Adrenal gland (tissue), 12 donors: ENCODE results near the gene C10orf90. TPM values are rescaled to one million over a fixed set of nuclear protein-coding genes. Genes with fewer than 3 reads are reported as not detected.

Experiments used
- DNase-seq, 7 donors: peaks; one replicate each; pipeline ENCODE4 v3.0.0-alpha.2; 2019 to 2020
- H3K27ac ChIP-seq, 5 donors: fragments of 200-600 bp; sonication (generic) in 4 of 5; 1 replicate in 3 of 5; 2 replicates in 2 of 5; pipeline versions ENCODE4 v1.5.1 to v1.8.0; 2016 to 2020; ENCODE audit warnings: mild to moderate bottlenecking in 1 of 5
- H3K27me3 ChIP-seq: fragments of 200-600 bp; 2 replicates; pipeline ENCODE4 v1.8.0; 2021
- H3K36me3 ChIP-seq, 2 donors: fragments of 200-600 bp; replicated peaks in 1 of 2; 1 replicate in 1 of 2; 2 replicates in 1 of 2; pipeline versions ENCODE4 v1.5.1 to v1.8.0; 2018 to 2022
- H3K4me1 ChIP-seq, 2 donors: fragments of 200-600 bp; replicated peaks in 1 of 2; 1 replicate in 1 of 2; 2 replicates in 1 of 2; pipeline versions ENCODE4 v1.5.1 to v1.8.0; 2018 to 2021
- H3K4me3 ChIP-seq, 4 donors: fragments of 200-600 bp; sonication (generic) in 3 of 4; one replicate each; pipeline ENCODE4 v1.5.1; 2016 to 2018
- H3K9me3 ChIP-seq, 3 donors: fragments of 200-600 bp; sonication (generic) in 1 of 3; replicated peaks in 1 of 3; 1 replicate in 2 of 3; 2 replicates in 1 of 3; pipeline versions ENCODE4 v1.5.1 to v1.8.0; 2016 to 2021
- POLR2A ChIP-seq, 2 donors: fragments of 450-650 bp; IDR thresholded peaks; one replicate each; pipeline ENCODE4 v1.6.1; 2017; ENCODE audit warnings: antibody characterized with exemption in 2 of 2, mild to moderate bottlenecking in 2 of 2, moderate library complexity in 1 of 2
- WGBS, 4 donors: extraction: QIAGEN DNeasy Blood & Tissue Kit in 2 of 4; methylation state at CpG; one replicate each; pipeline versions ENCODE4 v1.1.5 to v1.1.7; 2013 to 2017; 5-methylcytosine and 5-hydroxymethylcytosine counted together
- intact Hi-C, 2 donors: fragments of 100-400 bp; cut with DNase I; formaldehyde crosslinking; loops; one replicate each; pipeline versions ENCODE4 v1.14.1 to v1.15.0; 2022 to 2023
- polyA plus RNA-seq, 3 donors: library from polyadenylated mRNA; stranded (reverse); fragments of 200-250 nt in 2 of 3; fragments of 350-450 nt in 1 of 3; fragmentation: Illumina TruSeq in 1 of 3; extraction: RNeasy Lipid Tissue Mini Kit (QIAGEN cat#74804) in 1 of 3; gene quantifications; one replicate each; pipeline ENCODE4 v1.2.3, GENCODE V29; 2013 to 2014
- total RNA-seq, 9 donors: library from RNA; depleted of rRNA in 4 of 9; stranded (reverse); fragments of >200 nt in 4 of 9; fragments of 120-200 nt in 1 of 9; fragmentation: NEBNext Ultra II Directional in 1 of 9; extraction: Animal tissue kit (Norgen Biotek cat#: 25700) in 1 of 9; gene quantifications; one replicate each; pipeline versions ENCODE4 v1.1.0 to v1.2.4, GENCODE V29; 2013 to 2023
- TF ChIP-seq, protein P1 (sequence below), 6 experiments: fragments of 450-650 bp in 4 of 6; fragments of 200-600 bp in 2 of 6; sonication (generic) in 1 of 6; IDR thresholded peaks; 1 replicate in 5 of 6; 2 replicates in 1 of 6; pipeline versions ENCODE4 v1.5.1 to v1.8.0; 2016 to 2021; ENCODE audit warnings: antibody characterized with exemption in 6 of 6, mild to moderate bottlenecking in 2 of 6, moderate library complexity in 1 of 6
- donor health status: healthy with polysubstance abuse.
- donor health status: Bipolar disorder and iron deficiency.
- donor health status: DM: yes; HTN: yes; CAD: no.
- donor health status: DM: no; HTN: no; CAD: no.
- donor health status: DM: no; HTN: no; CAD: no.
- donor health status: DM: yes; HTN: yes; CAD: no.

The C10orf90 gene
- total and polyA plus RNA-seq, 12 donors, result 0.10 to 0.18 TPM; not detected in 10

DNA sequence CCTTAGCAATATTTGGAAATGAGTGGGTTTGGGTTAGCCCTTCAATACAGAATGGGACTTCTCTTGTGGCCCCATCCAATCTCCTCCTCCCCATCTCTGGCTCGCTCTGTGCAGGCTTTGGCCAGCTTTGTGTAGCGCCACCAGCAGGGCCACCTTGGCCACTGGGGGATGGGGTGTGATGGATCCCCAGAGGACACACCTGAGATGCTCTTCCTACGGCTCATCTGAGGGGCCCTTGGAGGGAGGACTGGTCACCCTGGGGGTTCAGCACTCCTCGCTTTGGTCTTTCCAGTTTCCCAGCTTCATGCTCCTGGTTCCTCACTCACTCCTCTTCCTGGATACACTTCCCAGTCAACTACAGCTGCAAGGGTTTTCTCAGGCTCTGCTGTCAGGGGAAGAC is 15.3 kb upstream of the C10orf90 start:
- no peak for TF ChIP-seq POLR2A (IDR thresholded peaks at IDR 0.05)
- TF ChIP-seq, protein P1, sequence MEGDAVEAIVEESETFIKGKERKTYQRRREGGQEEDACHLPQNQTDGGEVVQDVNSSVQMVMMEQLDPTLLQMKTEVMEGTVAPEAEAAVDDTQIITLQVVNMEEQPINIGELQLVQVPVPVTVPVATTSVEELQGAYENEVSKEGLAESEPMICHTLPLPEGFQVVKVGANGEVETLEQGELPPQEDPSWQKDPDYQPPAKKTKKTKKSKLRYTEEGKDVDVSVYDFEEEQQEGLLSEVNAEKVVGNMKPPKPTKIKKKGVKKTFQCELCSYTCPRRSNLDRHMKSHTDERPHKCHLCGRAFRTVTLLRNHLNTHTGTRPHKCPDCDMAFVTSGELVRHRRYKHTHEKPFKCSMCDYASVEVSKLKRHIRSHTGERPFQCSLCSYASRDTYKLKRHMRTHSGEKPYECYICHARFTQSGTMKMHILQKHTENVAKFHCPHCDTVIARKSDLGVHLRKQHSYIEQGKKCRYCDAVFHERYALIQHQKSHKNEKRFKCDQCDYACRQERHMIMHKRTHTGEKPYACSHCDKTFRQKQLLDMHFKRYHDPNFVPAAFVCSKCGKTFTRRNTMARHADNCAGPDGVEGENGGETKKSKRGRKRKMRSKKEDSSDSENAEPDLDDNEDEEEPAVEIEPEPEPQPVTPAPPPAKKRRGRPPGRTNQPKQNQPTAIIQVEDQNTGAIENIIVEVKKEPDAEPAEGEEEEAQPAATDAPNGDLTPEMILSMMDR (IDR thresholded peaks at IDR 0.05), result no peak
- H3K27me3 ChIP-seq, result no peaks in the 10 kb centered on the region
- no peaks in the 10 kb centered on the region for H3K9me3 ChIP-seq
- DNase-seq, result no peak
- no peaks in the 10 kb centered on the region for H3K4me1 ChIP-seq
- H3K4me3 ChIP-seq, result no peak overlapping the region
- H3K27ac ChIP-seq, result no peak overlapping the region
- 90 to 100% (median 94%) methylated on average over 3 to 4 of the region's 4 CpGs; no CpG with 5 or more reads in 1 of the 4 donors for WGBS, 4 donors
- no peaks in the 10 kb centered on the region for H3K36me3 ChIP-seq
- intact Hi-C loops, result no loop called here

DNA sequence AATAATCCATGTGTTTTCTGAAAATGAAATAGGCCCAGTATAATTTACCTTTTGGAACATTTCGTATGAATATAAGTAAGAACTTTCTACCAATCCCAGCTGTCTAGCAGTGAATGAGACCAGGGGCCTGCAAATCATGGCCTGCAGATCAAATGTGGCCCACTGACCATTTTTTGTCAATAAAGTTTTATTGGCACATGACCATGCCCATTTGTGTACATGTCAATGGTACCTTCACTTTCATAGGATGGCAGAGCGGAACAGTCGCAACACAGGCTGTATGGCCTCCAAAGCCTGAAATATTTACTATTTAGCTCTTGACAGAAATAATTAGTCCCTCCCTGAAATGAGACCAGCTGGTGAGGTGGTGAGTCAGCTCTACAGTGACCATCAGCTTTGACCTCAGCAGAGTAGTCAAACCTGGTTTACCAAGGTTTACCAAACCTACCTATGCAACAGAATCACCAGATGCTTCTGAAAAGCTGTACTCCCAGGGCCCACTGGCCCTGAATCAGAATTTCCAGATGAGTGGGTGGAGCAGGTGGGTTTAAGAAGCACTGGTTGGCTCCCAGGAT is 13.8 kb upstream of the C10orf90 start:
- Histone ChIP-seq H3K36me3 (no peaks in the 10 kb centered on the region), H3K4me3 (no peak overlapping the region), H3K9me3 (no peaks in the 10 kb centered on the region), H3K27ac (no peak overlapping the region), H3K27me3 (no peaks in the 10 kb centered on the region), H3K4me1 (no peaks in the 10 kb centered on the region)
- TF ChIP-seq, protein P1 (IDR thresholded peaks at IDR 0.05), result no peak
- no peak for TF ChIP-seq POLR2A (IDR thresholded peaks at IDR 0.05)
- WGBS, 4 donors, result 65 to 87% (median 84%) methylated on average over 2 to 3 of the region's 3 CpGs
- no peak for DNase-seq
- intact Hi-C loops, result no loop called here

DNA sequence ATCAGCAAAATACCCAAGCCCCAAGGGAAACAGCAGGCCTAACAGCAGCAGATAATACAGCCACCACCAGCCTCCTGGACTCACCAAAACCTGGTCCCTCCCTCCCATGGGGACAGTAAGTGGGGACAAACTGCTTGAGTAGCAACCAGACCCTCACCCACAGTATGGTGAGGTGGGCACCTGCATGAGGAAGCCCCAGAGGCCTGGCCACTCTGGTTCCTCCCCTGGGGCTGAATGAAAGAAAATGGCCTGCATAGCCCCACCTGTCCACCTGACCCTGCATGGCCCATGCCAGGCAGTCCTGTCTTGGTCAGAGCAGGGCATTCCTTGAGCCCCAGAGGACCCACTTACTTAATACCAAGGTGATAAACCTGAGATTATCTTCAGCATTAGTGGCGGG is 13.0 kb upstream of the C10orf90 start:
- no peak for DNase-seq
- H3K27ac ChIP-seq, result no peak overlapping the region
- 80 to 93% (median 88%) methylated on average over 1 of the region's 1 CpG; no CpG with 5 or more reads in 1 of the 4 donors for WGBS, 4 donors
- no peak for TF ChIP-seq POLR2A (IDR thresholded peaks at IDR 0.05)
- TF ChIP-seq, protein P1 (IDR thresholded peaks at IDR 0.05), result no peak
- intact Hi-C loops, result no loop called here
- H3K36me3 ChIP-seq, result no peaks in the 10 kb centered on the region
- no peak overlapping the region for H3K4me3 ChIP-seq
- H3K9me3 ChIP-seq, result no peaks in the 10 kb centered on the region
- no peaks in the 10 kb centered on the region for H3K4me1 ChIP-seq
- no peaks in the 10 kb centered on the region for H3K27me3 ChIP-seq

DNA sequence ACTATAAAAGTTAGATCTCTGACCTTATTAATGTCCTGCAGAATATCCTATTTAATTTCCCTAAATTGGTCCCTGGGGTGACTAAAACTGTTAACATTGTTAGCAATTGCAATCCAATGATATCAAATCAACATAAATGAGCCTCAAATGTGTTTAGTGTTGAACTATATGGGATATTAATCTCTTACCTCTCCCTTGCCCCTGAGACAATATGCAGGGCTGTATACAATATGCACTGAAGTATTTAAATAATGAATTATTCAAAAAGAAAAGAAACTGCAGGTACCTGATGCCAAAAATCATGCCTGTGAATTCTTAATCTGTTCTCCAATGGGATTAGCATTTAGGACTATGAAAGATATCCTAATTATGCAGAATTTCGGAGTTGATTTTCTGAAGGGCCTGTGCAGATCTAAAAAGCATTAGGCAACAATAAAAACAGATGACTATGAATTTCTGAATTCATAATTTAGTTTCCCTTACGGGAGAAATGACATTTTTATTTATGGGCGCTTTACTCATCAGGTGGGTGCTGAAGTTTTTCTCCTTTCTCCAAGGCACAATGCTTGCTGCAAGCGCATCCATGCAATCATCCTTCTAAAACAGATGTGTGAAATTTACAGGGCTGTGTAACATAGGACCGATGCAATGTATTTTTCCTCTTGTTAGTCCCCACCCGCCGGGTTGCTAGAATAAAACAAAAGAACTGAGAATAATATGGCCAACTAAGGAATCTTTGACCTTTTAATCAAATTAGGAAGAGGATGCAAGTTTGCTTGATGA is 5.4 kb upstream of the C10orf90 start:
- H3K27me3 ChIP-seq, result no peaks in the 10 kb centered on the region

More for the DNA sequence above, 5.4 kb upstream of the C10orf90 start:
- intact Hi-C loops, result no loop called here
- Histone ChIP-seq H3K9me3 (no peaks in the 10 kb centered on the region), H3K27ac (no peak overlapping the region), H3K4me1 (no peaks in the 10 kb centered on the region), H3K4me3 (no peak overlapping the region), H3K36me3 (no peaks in the 10 kb centered on the region)
- TF ChIP-seq, protein P1 (IDR thresholded peaks at IDR 0.05), result no peak
- TF ChIP-seq POLR2A (IDR thresholded peaks at IDR 0.05), result no peak
- DNase-seq, result no peak
- 76 to 83% (median 80%) methylated on average over 7 of the region's 7 CpGs for WGBS, 4 donors
